Activated B cell treated with CpG ODN at 0.5 μM for 24 hours (primary cell): Measurements from ENCODE around the gene KIF26B. TPM values are rescaled to one million over a fixed set of nuclear protein-coding genes. Genes with fewer than 3 reads are reported as not detected.

Experiments
- ATAC-seq: fragments of 200-7000 bp; cut with Tn5 transposase; one replicate; pipeline ENCODE4 v1.10.0; 2021; ENCODE audit warnings: low read depth, mild to moderate bottlenecking, moderate library complexity
- CTCF ChIA-PET: fragments of 350-600 bp; sonication (Branson Sonifier 250); formaldehyde crosslinking; loops from one replicate; lab custom pipeline; 2021; ENCODE audit warnings: antibody characterized with exemption; lab: Charles Lee
- POLR2A ChIA-PET: fragments of 350-600 bp; sonication (Branson Sonifier 250); formaldehyde crosslinking; loops from one replicate; lab custom pipeline; 2021; ENCODE audit warnings: antibody characterized with exemption; lab: Charles Lee
- DNase-seq: peaks from one replicate; pipeline ENCODE4 v3.0.0; 2022
- H3K27ac Mint-ChIP-seq: one replicate; pipeline ENCODE4 v1.8.0; 2020; ENCODE audit warnings: mixed read lengths
- H3K27me3 Mint-ChIP-seq: one replicate; pipeline ENCODE4 v1.8.0; 2021; ENCODE audit warnings: mixed read lengths
- H3K36me3 Mint-ChIP-seq: one replicate; pipeline ENCODE4 v1.8.0; 2021; ENCODE audit warnings: low read depth, mixed read lengths
- H3K4me1 Mint-ChIP-seq: one replicate; pipeline ENCODE4 v1.8.0; 2021; ENCODE audit warnings: mixed read lengths
- H3K4me3 Mint-ChIP-seq: one replicate; pipeline ENCODE4 v1.8.0; 2020; ENCODE audit warnings: mild to moderate bottlenecking, mixed read lengths
- H3K9me3 Mint-ChIP-seq: one replicate; pipeline ENCODE4 v1.8.0; 2020; ENCODE audit warnings: mixed read lengths
- CTCF ChIP-seq: fragments of 200-600 bp; IDR thresholded peaks from one replicate; pipeline ENCODE4 v1.8.0; 2022; ENCODE audit warnings: antibody characterized with exemption, mild to moderate bottlenecking
- intact Hi-C: fragments of 100-400 bp; cut with micrococcal nuclease; formaldehyde crosslinking; loops from one replicate; pipeline ENCODE4 v1.15.1; 2024
- total RNA-seq: library from RNA; stranded (reverse); gene quantifications from 2 replicates; pipeline ENCODE4 v1.2.3, GENCODE V29; 2022

Gene KIF26B
- total RNA-seq, 1 donor from 2014 or later, result 1.7 TPM

GRCh38 chr1:245459621-245460020 is 304.8 kb downstream of the KIF26B start:
- no peaks in the 10 kb centered on the region for H3K27me3 Mint-ChIP-seq
- H3K27ac Mint-ChIP-seq, result no peak overlapping the region
- H3K4me3 Mint-ChIP-seq, result no peak overlapping the region
- ChIA-PET POLR2A (no interaction called here), CTCF (no interaction called here)
- no peak for TF ChIP-seq CTCF
- DNase-seq, result no peak
- no peaks in the 10 kb centered on the region for H3K4me1 Mint-ChIP-seq
- intact Hi-C loops, result no loop called here
- H3K36me3 Mint-ChIP-seq, result no peaks in the 10 kb centered on the region
- ATAC-seq, result no peak
- no peaks in the 10 kb centered on the region for H3K9me3 Mint-ChIP-seq

GRCh38 chr1:245461681-245462080 is 306.9 kb downstream of the KIF26B start:
- ChIA-PET CTCF (no interaction called here), POLR2A (no interaction called here)
- H3K4me3 Mint-ChIP-seq, result no peak overlapping the region
- no peak for DNase-seq
- intact Hi-C loops, result no loop called here
- no peak overlapping the region for H3K27ac Mint-ChIP-seq
- TF ChIP-seq CTCF, result no peak
- H3K27me3 Mint-ChIP-seq, result no peaks in the 10 kb centered on the region
- no peaks in the 10 kb centered on the region for H3K36me3 Mint-ChIP-seq
- no peaks in the 10 kb centered on the region for H3K4me1 Mint-ChIP-seq
- no peaks in the 10 kb centered on the region for H3K9me3 Mint-ChIP-seq
- no peak for ATAC-seq

- no peaks in the 10 kb centered on the region for H3K4me1 Mint-ChIP-seq
- no peak for ATAC-seq
- ChIA-PET POLR2A (no interaction called here), CTCF (no interaction called here)
- intact Hi-C loops, result no loop called here
- no peak for TF ChIP-seq CTCF
- no peak overlapping the region for H3K27ac Mint-ChIP-seq
- no peaks in the 10 kb centered on the region for H3K9me3 Mint-ChIP-seq
- H3K4me3 Mint-ChIP-seq, result no peak overlapping the region
- no peaks in the 10 kb centered on the region for H3K36me3 Mint-ChIP-seq
- H3K27me3 Mint-ChIP-seq, result no peaks in the 10 kb centered on the region
- DNase-seq, result no peak
Measured at GRCh38 chr1:245462161-245462560, 307.4 kb downstream of the KIF26B start.

- Mint-ChIP-seq H3K4me3 (no peak overlapping the region), H3K27me3 (no peaks in the 10 kb centered on the region), H3K4me1 (no peaks in the 10 kb centered on the region), H3K36me3 (no peaks in the 10 kb centered on the region), H3K9me3 (no peaks in the 10 kb centered on the region), H3K27ac (no peak overlapping the region)
- ATAC-seq, result no peak
- TF ChIP-seq CTCF, result no peak
- ChIA-PET POLR2A (no interaction called here), CTCF (no interaction called here)
- DNase-seq, result no peak
- intact Hi-C loops, result no loop called here
Measured at GRCh38 chr1:245463392-245464165, 308.8 kb downstream of the KIF26B start.

- Mint-ChIP-seq H3K36me3 (no peaks in the 10 kb centered on the region), H3K27me3 (no peaks in the 10 kb centered on the region), H3K4me3 (no peak overlapping the region), H3K27ac (no peak overlapping the region), H3K4me1 (no peaks in the 10 kb centered on the region), H3K9me3 (no peaks in the 10 kb centered on the region)
- intact Hi-C loops, result no loop called here
- CTCF ChIA-PET, result no interaction called here
- ATAC-seq, result no peak
- POLR2A ChIA-PET, result no interaction called here
- TF ChIP-seq CTCF, result no peak
- no peak for DNase-seq
Measured at GRCh38 chr1:245464290-245464689, 309.5 kb downstream of the KIF26B start.
